CD4-positive, alpha-beta T cell treated with Interleukin-17A for 4 hours (primary cell): Measurements from ENCODE around the gene PRKCA.

Experiments
- DNase-seq: peaks from one replicate; pipeline ENCODE4 v3.0.0-alpha.2; 2020; ENCODE audit warnings: mixed read lengths

PRKCA gene

DNA sequence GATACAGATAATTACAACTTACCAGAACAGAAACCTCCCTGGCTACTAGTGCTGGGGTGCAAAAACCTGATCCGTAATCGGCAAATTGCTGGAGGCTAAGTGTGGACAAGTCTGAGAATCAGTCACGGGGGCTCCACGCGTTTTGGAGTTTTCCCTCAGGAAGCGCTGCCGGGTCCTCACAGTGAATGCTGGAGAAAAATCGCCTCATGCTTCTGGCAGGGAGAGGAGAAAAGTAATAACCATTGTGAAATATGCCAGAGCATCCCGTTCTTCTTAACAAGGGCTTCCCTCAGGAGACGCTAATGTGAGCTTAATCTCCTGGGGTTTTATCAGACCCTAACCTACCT lies 453.5 kb downstream of the PRKCA start:
- no peak for DNase-seq

- DNase-seq: no peak
These were observed 457.9 kb downstream of the PRKCA start for GRCh38 chr17:66760324-66760723.

DNA sequence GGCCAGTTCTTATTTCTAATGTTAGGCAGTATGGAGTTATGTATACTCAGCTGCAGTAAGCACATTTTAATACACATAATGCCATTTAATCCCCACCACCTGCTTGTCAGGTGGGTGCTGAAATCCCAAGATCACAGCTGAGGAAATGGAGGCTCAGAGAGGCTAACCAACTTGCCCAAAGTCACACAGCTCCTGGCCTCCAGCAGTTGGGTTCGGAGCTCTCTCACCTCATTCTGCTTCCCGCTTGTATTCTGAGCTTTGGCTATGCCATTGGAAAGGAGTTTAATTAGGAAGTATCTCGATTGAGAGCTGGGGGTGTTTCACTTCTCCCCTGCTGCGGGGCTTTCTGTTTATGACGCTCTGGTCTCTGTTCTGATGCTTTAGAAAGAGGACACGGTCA lies 459.9 kb downstream of the PRKCA start:
- no peak for DNase-seq

GRCh38 chr17:66763056-66763455 lies 460.6 kb downstream of the PRKCA start:
- DNase-seq: no peak

- DNase-seq: no peak
These were observed 462.1 kb downstream of the PRKCA start for GRCh38 chr17:66764506-66764905.

DNA sequence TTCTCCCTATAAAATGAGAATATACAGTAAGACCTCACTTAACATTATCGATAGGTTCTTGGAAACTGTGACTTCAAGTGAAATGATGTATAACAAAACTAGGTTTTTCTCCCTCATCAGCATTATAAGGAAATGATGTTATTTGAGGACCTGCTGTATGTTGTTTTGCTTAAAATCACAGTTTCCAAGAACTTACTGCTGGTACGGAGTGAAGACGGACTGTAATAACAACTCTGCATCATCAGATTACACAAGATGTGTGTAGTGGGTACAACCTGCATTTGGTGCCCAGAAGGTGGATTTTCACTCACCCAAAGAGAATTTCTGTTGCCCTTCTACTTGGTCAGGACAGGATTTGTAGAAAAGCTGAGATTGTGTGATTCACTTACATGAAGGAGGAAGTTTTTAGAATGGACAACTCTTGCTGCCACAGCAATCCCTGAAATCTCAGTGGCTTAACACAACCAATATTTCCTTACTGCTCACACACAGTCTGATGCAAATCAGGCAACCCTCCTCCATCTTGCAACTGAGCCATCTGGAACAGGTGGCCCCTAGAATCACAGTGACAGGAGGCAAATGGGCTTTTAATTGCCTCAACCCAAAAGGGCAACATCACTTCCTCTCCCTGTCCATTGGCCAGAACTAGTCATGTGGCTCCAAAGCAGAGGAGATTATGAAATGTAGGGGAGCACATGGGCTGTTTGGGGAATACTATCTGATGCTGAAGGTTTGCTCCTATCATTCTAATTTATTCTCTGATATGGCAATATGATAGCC lies 464.9 kb downstream of the PRKCA start:
- DNase-seq: no peak

DNA sequence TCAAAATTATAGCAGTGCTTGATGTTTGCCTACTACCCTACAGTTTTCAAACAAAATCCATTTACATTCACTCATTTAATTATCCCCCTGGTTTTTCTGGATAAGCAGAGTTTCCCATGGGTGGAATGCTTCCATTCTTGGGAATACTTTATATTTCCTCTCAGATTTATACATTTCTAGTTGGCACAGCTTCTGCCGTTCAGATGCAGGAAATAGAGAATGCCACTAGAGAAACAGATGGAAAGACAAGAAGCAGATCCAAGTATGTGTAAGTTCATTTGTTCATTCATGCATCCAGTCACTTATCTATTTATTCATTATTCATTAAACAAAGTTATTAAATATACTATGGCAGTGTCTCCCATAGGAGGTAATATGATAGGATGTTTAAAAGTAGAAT lies 467.5 kb downstream of the PRKCA start:
- DNase-seq: no peak

DNA sequence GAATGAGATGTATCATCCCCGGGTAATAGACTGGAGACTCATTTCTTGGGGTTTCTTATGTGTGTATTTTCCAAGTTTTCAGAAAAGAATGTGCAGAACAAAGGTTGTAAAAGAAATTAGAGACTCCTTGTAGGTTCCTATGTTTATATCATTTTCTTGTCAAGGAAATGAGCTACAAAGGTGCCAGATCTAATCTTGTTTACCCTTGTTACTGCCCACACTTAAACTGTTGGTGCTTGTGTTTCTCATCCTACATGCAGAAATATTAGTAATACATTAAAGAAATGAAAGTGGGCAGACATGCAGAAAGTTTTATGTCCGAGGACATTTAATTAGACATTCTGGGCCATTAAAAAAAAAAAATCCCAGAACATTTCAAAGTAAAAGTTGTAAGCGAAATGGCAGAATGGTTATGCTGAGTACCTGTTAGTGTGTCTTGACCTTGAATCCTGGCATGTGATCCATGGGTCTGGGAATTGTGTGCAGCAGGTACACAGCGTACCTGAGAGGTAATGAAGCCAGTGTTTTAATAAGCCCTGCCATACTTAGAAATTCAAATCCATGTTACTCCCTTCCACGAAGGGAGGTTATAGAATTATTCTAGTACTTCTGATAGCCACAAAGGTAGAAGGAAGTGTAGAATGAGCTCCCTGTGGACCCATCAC lies 469.9 kb downstream of the PRKCA start:
- DNase-seq: no peak

DNA sequence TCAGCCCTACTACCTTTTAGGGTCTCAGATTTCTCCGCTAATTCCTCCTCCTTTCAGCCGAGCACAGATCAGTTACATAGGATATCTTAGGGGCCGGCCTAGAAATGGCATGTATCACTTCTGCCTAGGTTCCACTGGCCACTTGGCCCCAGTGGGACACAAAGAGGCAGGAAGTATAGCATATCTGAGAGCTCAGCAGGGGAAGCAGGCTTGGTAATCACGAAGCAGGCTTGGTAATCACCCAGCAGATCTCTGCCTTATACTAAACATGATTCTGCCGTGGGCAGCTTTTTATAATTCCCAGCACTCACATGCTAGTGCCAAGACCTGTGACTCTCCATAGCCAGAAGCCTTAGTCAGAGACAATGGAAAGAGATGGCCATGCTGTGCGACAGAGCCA lies 472.9 kb downstream of the PRKCA start:
- no peak for DNase-seq

GRCh38 chr17:66775881-66776400 lies 473.5 kb downstream of the PRKCA start:
- no peak for DNase-seq

DNA sequence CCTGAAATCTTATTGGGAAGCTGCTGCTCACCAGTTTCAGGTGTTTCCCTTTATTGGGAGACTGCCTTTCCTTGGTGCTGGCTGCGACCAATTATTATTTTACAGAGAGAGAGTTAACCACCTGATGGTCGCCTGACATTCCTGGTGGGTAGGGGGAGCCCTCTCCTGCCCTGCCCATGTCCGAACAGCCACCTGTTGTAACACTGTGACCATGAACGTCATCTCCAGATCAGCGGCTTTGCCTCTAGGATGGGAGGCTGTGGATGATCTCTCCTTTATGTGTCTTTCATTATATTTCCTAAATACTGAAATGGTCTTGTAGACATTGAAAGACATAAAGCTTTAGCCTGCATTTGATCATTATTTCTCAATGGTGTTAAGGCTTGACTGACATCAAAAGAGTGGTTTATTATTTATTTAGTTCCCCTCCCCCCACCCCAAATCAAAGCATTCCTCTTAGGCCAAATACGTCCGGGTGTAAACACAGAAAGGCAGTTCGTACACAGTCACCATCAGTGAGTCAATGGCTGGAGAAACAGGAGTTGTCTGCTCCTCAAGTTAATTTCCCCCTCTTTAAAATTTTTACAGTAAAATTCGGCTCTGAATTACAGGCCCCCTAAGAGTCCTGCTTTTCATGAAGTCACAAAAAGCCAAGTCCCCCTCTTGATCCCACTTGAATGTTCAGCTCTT lies 474.7 kb downstream of the PRKCA start:
- no peak for DNase-seq

- DNase-seq: no peak
These were observed 475.3 kb downstream of the PRKCA start for GRCh38 chr17:66777689-66778225.

- DNase-seq: no peak
These were observed 476.3 kb downstream of the PRKCA start for GRCh38 chr17:66778531-66779236.

DNA sequence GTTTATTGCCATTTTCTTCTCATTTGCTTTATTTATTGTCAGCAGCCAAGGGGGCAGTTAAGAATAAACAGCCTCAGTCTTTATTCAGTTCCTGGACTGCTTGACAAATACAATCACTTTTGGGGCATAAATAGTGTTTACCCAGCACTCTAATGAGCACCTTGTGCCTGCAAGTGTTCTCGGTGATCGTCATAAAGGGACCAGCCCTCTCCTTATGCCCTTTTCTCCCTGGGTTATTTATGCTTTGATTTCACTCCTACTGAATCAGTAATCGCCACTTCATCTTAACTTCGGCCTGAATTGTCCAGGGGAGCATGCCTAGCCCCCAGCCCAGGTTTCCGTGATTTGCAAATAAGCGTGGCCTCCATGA lies 476.8 kb downstream of the PRKCA start:
- DNase-seq: no peak

DNA sequence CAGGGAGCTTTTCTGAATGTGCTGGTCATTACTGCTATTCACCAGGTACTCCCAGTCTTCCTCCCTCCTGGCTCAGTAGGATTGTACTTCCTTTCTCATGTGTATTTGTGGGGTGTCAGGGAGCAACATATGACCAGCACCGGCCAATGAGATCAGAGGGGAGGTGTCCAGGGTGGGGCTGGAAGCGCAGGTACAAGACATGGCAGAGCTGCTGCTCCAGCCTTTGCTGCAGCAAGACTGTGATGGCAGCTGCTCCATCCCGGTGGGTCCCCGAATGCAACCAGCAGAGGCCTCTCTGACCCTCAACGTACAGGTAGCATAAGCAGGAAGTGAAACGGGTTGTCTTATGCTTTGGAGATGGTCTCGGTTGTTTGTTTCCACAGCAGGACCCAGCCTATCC lies 478.7 kb downstream of the PRKCA start:
- DNase-seq: no peak

DNA sequence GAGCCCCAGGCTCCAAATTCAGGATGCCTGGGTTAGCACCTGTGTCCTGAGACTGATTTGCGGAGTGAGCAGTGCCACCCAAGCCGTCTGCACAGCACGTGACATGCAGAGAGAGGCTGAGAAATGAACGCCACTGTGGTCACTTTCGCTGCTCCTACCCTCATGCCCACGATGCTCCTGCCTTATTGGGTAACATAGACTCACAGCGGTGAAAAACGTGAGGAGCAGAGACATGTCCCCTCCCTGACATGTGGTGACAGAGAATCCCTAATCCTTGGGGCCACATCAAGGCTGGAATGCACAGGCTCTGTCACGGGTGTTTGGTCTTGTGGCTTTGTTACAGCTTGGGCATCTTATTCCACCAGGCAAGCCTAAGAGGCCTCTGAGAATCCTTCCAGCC lies 480.4 kb downstream of the PRKCA start:
- no peak for DNase-seq

DNA sequence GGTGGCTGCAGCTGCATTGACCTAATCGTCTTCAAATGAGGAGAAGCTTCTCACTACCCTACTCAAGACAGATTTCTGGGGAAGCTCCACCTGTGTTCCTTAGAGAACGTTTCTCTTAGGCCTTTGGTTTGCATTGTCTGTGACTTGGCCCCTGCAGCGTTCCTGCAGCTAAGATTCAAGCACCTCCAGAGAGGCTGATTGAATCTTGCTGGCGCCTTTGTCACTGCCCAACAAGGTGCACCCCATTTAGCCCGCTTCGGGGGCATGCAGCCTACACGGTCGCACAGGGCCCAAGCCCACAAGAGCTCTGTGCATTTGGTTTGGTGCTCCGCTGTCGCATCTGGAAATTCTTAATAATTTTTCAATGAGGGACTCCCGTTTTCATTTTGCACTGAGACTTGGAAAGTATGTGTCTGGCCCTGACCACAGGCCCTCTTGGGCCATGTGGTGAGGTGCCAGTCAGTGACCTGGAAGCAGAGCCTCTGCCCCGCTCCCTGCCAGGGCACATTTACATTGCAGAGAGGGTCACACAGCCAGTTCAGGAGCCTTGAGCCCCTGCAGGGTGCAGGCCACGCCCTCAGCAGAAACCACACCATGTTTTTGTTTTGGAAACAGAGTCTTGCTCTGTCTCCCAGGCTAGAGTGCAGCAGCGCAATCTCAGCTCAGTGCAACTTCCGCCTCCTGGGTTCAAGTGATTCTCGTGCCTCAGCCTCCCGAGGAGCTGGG lies 481.4 kb downstream of the PRKCA start:
- DNase-seq: no peak

DNA sequence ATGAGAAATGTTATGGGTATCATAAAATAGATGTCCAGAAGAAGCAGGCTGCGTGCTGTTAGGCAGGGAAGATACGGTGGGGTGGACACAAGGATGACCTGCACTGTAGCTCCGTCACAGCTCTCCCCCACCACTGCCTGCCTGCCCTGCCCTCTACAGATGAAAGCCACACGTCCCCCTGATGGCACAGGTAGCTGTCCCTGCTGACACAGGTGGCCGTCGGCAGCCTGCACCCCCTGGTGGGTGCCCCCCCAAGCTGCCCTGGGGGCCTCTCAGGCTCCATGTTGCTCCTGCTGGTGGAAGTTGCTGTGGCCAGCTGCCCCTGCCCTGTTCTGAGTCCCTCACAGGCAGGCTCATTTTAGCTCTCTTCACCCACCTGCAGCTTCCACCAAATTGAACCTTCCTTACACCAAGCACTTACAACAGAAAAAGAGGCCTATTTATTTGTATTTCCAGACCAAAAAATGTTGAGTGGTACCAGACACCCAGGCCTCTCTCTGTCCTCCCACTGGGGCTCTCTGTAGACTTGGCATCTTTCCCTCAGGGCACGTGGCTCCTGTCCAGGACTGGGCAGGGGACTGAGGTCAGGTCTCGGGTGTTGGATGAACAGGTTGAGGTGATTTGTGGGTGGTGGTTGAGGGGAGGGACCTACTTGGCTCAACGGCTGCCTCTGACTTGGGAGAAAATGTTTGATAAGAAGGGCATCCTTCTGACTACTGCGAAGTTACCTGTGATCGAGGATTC lies 482.4 kb downstream of the PRKCA start:
- no peak for DNase-seq

DNA sequence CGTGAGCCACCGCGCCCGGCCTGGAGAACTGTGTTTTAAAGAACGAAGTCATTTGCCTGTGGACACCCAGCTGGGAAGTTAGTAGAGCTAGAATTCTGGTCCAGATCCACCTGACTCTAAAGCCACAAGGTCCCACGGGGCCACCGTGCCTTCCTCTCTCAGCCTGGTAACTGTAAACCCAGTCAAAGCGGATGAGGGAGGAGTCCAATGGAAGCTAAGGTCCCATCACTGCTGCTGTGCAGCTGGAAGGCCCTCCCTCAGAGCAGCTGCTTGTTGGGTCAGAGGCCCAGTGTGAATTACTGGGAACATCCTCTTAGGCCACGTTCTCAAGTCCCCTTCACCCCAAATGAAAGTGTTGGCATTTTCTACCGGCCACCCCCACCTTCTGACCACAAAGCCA lies 483.7 kb downstream of the PRKCA start:
- DNase-seq: no peak

GRCh38 chr17:66787914-66788313 lies 485.5 kb downstream of the PRKCA start:
- no peak for DNase-seq

- no peak for DNase-seq
These were observed 486.7 kb downstream of the PRKCA start for GRCh38 chr17:66789093-66789492.
